Uterus (tissue), 2 donors: ENCODE results near the gene MECP2.

ENCODE experiments used
- CTCF ChIP-seq, 4 experiments: fragments of 200-600 bp in 2 of 4; fragments of 450-650 bp in 2 of 4; sonication (generic) in 2 of 4; IDR thresholded peaks; one replicate each; pipeline ENCODE4 v1.5.1; 2016 to 2019; ENCODE audit warnings: antibody characterized with exemption in 4 of 4, mild to moderate bottlenecking in 2 of 4, moderate library complexity in 1 of 4
- POLR2A ChIP-seq, 2 donors: fragments of 450-650 bp; IDR thresholded peaks; one replicate each; pipeline ENCODE4 v1.6.1; 2016; ENCODE audit warnings: antibody characterized with exemption in 2 of 2, mild to moderate bottlenecking in 1 of 2, moderate library complexity in 1 of 2

- TF ChIP-seq CTCF (IDR thresholded peaks at IDR 0.05) (no peak), POLR2A (IDR thresholded peaks at IDR 0.05) (no peak)
Measured at GRCh38 chrX:154016366-154017076, 81.0 kb downstream of the MECP2 start.
